Skin of body (tissue), 2 donors: ENCODE measurements around the gene VPS37C. TPM values are rescaled to one million over a fixed set of nuclear protein-coding genes. Genes with fewer than 3 reads are reported as not detected.
"Not testable (repeated sequence)": the region's sequence is repeated elsewhere in the genome, so short reads cannot be mapped to it uniquely, and the experiment has no call there.

ENCODE experiments used
- DNase-seq: peaks from one replicate; lab custom pipeline; 2025; lab: John Stamatoyannopoulos, UW
- total RNA-seq: library from RNA; depleted of rRNA; stranded (reverse); fragments of >200 nt; gene quantifications from one replicate; pipeline ENCODE4 v1.2.3, GENCODE V29; 2014

VPS37C gene
- 9.9 TPM for total RNA-seq

- peak; percentile 66 for DNase-seq
Measured at GRCh38 chr11:61161190-61162091, at the start of gene VPS37C. TSS of gene VPS37C (minus strand) at chr11:61161426. CDS start at chr11:61138829, 22,597 bp downstream.

GRCh38 chr11:61210629-61211028 lies 49.4 kb upstream of the VPS37C start:
- not testable (repeated sequence) for DNase-seq

GRCh38 chr11:61207636-61208310 lies 46.5 kb upstream of the VPS37C start:
- not testable (repeated sequence) for DNase-seq

GRCh38 chr11:61204502-61205059 lies 43.4 kb upstream of the VPS37C start:
- not testable (repeated sequence) for DNase-seq

- DNase-seq: not testable (repeated sequence)
Measured at GRCh38 chr11:61203873-61204272, 42.6 kb upstream of the VPS37C start.

- DNase-seq: not testable (repeated sequence)
Measured at GRCh38 chr11:61202950-61203746, 41.9 kb upstream of the VPS37C start, which contains the start of gene PGA3. TSS of gene PGA3 (plus strand) at chr11:61203515. CDS start at chr11:61203565, 50 bp downstream.

GRCh38 chr11:61201476-61201875 lies 40.2 kb upstream of the VPS37C start:
- DNase-seq: no peak

- no peak for DNase-seq
Measured at GRCh38 chr11:61198948-61199523, 37.8 kb upstream of the VPS37C start.

- no peak for DNase-seq
Measured at GRCh38 chr11:61198361-61198760, 37.1 kb upstream of the VPS37C start.

GRCh38 chr11:61195719-61196118 lies 34.5 kb upstream of the VPS37C start:
- no peak for DNase-seq

- no peak for DNase-seq
Measured at GRCh38 chr11:61194981-61195695, 33.9 kb upstream of the VPS37C start.

- no peak for DNase-seq
Measured at GRCh38 chr11:61194169-61194671, 33.0 kb upstream of the VPS37C start.

- no peak for DNase-seq
Measured at GRCh38 chr11:61193596-61193995, 32.4 kb upstream of the VPS37C start.

- DNase-seq: no peak
Measured at GRCh38 chr11:61189933-61190332, 28.7 kb upstream of the VPS37C start.

- DNase-seq: peak; percentile 13
Measured at GRCh38 chr11:61187505-61188130, 26.4 kb upstream of the VPS37C start.

GRCh38 chr11:61186504-61186903 lies 25.3 kb upstream of the VPS37C start:
- no peak for DNase-seq

GRCh38 chr11:61183645-61184044 lies 22.4 kb upstream of the VPS37C start:
- no peak for DNase-seq

GRCh38 chr11:61181489-61181888 lies 20.3 kb upstream of the VPS37C start:
- no peak for DNase-seq

GRCh38 chr11:61180205-61180604 lies 19.0 kb upstream of the VPS37C start:
- DNase-seq: not testable (repeated sequence)
